Uterus (tissue), 2 donors: ENCODE measurements around the gene SLC35F3.

Source experiments
- POLR2A ChIP-seq, 2 donors: fragments of 450-650 bp; IDR thresholded peaks; one replicate each; pipeline ENCODE4 v1.6.1; 2016; ENCODE audit warnings: antibody characterized with exemption in 2 of 2, mild to moderate bottlenecking in 1 of 2, moderate library complexity in 1 of 2
- TF ChIP-seq, protein P1 (sequence below), 4 experiments: fragments of 200-600 bp in 2 of 4; fragments of 450-650 bp in 2 of 4; sonication (generic) in 2 of 4; IDR thresholded peaks; one replicate each; pipeline ENCODE4 v1.5.1; 2016 to 2019; ENCODE audit warnings: antibody characterized with exemption in 4 of 4, mild to moderate bottlenecking in 2 of 4, moderate library complexity in 1 of 4

DNA sequence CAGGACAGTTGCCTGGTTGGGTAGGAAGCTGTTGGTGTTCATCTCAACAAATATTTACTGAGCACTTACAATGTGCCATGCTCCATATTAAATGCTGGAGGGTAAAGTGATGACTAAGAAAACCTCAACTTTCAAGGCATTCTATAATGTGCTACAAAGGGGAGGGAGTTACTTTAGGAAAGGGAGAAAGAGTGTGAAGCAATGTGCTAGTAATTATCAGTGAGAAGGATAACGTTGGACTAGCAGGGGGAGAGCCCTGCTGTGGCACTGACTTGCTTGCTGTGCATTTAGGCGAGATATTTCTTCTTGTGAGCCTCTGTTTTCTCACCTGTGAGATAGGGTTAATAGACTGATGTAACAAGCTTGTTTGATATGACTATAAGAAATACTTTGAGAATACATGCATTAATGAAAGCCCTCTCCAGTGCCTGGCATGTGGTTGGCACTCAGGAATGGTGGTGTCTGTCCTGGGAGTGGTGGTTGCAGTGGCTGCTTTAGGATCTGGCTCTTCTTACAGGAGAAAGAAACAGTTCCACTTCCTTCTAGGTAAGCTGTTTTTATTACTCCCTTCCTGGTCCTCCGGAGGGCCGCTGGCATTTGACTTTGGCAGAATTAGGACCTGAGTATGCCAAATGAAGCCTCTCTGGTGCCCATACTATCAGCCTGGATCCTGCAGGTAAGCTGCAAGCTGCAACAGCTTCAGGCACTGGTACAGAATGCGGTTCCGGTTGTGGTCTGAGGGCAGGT lies 357.7 kb downstream of the SLC35F3 start:
- TF ChIP-seq, protein P1, sequence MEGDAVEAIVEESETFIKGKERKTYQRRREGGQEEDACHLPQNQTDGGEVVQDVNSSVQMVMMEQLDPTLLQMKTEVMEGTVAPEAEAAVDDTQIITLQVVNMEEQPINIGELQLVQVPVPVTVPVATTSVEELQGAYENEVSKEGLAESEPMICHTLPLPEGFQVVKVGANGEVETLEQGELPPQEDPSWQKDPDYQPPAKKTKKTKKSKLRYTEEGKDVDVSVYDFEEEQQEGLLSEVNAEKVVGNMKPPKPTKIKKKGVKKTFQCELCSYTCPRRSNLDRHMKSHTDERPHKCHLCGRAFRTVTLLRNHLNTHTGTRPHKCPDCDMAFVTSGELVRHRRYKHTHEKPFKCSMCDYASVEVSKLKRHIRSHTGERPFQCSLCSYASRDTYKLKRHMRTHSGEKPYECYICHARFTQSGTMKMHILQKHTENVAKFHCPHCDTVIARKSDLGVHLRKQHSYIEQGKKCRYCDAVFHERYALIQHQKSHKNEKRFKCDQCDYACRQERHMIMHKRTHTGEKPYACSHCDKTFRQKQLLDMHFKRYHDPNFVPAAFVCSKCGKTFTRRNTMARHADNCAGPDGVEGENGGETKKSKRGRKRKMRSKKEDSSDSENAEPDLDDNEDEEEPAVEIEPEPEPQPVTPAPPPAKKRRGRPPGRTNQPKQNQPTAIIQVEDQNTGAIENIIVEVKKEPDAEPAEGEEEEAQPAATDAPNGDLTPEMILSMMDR (IDR thresholded peaks at IDR 0.05), result no peak
- TF ChIP-seq POLR2A (IDR thresholded peaks at IDR 0.05), result no peak
